ENCODE data around the gene COX6A1.
A peak's percentile ranks its signal among the peaks of the same experiment; 100 is the strongest.

DNA sequence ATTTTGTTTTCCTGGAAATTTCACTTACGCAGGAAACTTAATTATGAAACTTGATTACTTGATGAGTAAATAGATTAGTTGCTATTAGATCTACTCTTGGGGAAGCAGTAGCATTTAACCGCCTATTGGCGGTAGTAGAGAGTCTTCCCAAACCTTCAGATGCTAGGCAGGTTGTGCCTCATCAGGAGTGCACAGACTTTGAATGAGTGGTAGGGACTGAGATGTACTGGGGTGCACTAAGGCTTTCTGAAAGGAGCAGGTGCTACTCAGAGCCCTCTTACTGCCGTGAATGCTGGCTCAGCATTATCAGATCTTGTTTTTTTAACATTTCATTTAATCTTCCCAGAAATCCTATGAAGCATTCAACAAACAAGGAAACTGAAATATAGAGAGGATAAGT, 16.1 kb downstream of the COX6A1 start:
- peak; percentile 62 for TF ChIP-seq CTCF (IDR thresholded peaks at IDR 0.05)
- TF ChIP-seq EZH2 (IDR thresholded peaks at IDR 0.05) = no peak

Data from neural progenitor cell (in vitro differentiated cells).